ENCODE measurements around the gene SELE. TPM values are rescaled to one million over a fixed set of nuclear protein-coding genes. Genes with fewer than 3 reads are reported as not detected.

Gene SELE
- polyA plus RNA-seq, 2 of the 4 experiments (the other 2 are of a cell fraction) = not detected

DNA sequence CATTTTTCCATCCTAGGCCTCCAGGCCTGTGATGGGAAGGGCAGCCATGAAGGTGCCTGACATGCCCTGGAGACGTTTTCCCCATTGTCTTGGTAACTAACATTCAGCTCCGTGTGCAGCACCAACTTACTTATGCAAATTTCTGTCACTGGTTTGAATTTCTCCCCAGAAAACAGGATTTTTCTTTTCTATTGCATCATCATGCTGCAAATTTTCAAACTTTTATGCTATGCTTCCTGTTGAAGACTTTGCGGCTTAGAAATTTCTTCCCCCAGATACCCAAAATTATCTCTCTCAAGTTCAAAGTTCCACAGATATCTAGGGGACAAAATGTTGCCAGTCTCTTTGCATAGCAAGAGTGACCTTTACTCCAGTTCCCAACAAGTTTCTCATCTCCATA lies 25.2 kb upstream of the SELE start:
- no peaks in the 10 kb centered on the region for H3K4me1 ChIP-seq
- H3K27ac ChIP-seq = no peak overlapping the region
- CTCF ChIA-PET = no interaction called here
- FAIRE-seq (no peak), ATAC-seq (no peak), DNase-seq (ENCODE audit: low read depth in 1 of 2, low spot score in 1 of 2) (no peak)
- POLR2A ChIA-PET = no interaction called here
- no peak for TF ChIP-seq EP300 (IDR thresholded peaks at IDR 0.05)
- no peak for TF ChIP-seq FOSB (CRISPR knock-in tag; IDR thresholded peaks at IDR 0.05)
- no peak for TF ChIP-seq CBX2 (IDR thresholded peaks at IDR 0.05; ENCODE audit: borderline replicate concordance, low read depth)
- TF ChIP-seq CEBPB (IDR thresholded peaks at IDR 0.05) = no peak
- no peak for TF ChIP-seq NR3C1 (IDR thresholded peaks at IDR 0.05)
- no peak for TF ChIP-seq HOXA7 (CRISPR knock-in tag; IDR thresholded peaks at IDR 0.05)
- no peak for TF ChIP-seq CBX8 (IDR thresholded peaks at IDR 0.05)
- TF ChIP-seq, protein P1, sequence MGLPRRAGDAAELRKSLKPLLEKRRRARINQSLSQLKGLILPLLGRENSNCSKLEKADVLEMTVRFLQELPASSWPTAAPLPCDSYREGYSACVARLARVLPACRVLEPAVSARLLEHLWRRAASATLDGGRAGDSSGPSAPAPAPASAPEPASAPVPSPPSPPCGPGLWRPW (IDR thresholded peaks at IDR 0.05) = no peak
- no peak for TF ChIP-seq JUNB (IDR thresholded peaks at IDR 0.05)
- TF ChIP-seq, protein P2, sequence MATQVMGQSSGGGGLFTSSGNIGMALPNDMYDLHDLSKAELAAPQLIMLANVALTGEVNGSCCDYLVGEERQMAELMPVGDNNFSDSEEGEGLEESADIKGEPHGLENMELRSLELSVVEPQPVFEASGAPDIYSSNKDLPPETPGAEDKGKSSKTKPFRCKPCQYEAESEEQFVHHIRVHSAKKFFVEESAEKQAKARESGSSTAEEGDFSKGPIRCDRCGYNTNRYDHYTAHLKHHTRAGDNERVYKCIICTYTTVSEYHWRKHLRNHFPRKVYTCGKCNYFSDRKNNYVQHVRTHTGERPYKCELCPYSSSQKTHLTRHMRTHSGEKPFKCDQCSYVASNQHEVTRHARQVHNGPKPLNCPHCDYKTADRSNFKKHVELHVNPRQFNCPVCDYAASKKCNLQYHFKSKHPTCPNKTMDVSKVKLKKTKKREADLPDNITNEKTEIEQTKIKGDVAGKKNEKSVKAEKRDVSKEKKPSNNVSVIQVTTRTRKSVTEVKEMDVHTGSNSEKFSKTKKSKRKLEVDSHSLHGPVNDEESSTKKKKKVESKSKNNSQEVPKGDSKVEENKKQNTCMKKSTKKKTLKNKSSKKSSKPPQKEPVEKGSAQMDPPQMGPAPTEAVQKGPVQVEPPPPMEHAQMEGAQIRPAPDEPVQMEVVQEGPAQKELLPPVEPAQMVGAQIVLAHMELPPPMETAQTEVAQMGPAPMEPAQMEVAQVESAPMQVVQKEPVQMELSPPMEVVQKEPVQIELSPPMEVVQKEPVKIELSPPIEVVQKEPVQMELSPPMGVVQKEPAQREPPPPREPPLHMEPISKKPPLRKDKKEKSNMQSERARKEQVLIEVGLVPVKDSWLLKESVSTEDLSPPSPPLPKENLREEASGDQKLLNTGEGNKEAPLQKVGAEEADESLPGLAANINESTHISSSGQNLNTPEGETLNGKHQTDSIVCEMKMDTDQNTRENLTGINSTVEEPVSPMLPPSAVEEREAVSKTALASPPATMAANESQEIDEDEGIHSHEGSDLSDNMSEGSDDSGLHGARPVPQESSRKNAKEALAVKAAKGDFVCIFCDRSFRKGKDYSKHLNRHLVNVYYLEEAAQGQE (IDR thresholded peaks at IDR 0.05) = no peak
- no peak for TF ChIP-seq EHMT2 (IDR thresholded peaks at IDR 0.05; ENCODE audit: low read depth)
- H3K4me2 ChIP-seq = no peak overlapping the region
- H3K4me3 ChIP-seq = no peak overlapping the region
- WGBS (ENCODE audit: missing lambda C conversion rate) = 58% methylated on average over 3 of the region's 3 CpGs
- no peaks in the 10 kb centered on the region for H3K9me3 ChIP-seq

DNA sequence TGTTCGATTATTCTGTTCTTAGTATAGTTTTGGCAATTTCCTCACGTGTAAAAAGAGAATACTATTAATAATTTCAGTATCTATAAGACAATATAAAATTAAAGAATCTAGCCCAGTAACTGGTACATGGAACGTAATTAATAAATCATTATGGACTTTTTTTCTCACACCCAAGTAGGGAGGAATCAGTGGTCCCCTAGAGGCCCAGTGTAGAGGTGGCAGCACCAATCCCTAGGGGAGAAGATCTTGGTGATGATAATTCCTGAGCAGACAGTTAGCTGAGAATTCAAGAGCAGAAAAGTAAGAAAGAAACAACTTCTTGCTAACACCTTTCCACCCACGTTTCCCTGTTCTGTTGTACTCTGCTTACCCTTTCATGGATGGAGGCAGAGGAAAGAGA lies 19.7 kb upstream of the SELE start:
- ATAC-seq = no peak
- Histone ChIP-seq H3K4me2 (no peak overlapping the region), H3K27ac (no peak overlapping the region), H3K9me3 (no peaks in the 10 kb centered on the region), H3K4me3 (no peak overlapping the region), H3K4me1 (no peaks in the 10 kb centered on the region)
- WGBS (ENCODE audit: missing lambda C conversion rate) = 31% methylated on average over 4 of the region's 4 CpGs
- TF ChIP-seq, protein P3, sequence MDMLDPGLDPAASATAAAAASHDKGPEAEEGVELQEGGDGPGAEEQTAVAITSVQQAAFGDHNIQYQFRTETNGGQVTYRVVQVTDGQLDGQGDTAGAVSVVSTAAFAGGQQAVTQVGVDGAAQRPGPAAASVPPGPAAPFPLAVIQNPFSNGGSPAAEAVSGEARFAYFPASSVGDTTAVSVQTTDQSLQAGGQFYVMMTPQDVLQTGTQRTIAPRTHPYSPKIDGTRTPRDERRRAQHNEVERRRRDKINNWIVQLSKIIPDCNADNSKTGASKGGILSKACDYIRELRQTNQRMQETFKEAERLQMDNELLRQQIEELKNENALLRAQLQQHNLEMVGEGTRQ (IDR thresholded peaks at IDR 0.05) = no peak
- no peak for TF ChIP-seq JUNB (IDR thresholded peaks at IDR 0.05)
- TF ChIP-seq, protein P4, sequence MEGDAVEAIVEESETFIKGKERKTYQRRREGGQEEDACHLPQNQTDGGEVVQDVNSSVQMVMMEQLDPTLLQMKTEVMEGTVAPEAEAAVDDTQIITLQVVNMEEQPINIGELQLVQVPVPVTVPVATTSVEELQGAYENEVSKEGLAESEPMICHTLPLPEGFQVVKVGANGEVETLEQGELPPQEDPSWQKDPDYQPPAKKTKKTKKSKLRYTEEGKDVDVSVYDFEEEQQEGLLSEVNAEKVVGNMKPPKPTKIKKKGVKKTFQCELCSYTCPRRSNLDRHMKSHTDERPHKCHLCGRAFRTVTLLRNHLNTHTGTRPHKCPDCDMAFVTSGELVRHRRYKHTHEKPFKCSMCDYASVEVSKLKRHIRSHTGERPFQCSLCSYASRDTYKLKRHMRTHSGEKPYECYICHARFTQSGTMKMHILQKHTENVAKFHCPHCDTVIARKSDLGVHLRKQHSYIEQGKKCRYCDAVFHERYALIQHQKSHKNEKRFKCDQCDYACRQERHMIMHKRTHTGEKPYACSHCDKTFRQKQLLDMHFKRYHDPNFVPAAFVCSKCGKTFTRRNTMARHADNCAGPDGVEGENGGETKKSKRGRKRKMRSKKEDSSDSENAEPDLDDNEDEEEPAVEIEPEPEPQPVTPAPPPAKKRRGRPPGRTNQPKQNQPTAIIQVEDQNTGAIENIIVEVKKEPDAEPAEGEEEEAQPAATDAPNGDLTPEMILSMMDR (IDR thresholded peaks at IDR 0.05) = no peak
- FAIRE-seq = no peak
- no peak for DNase-seq (ENCODE audit: low read depth in 1 of 2, low spot score in 1 of 2)
- POLR2A ChIA-PET = no interaction called here
- CTCF ChIA-PET = no interaction called here

DNA sequence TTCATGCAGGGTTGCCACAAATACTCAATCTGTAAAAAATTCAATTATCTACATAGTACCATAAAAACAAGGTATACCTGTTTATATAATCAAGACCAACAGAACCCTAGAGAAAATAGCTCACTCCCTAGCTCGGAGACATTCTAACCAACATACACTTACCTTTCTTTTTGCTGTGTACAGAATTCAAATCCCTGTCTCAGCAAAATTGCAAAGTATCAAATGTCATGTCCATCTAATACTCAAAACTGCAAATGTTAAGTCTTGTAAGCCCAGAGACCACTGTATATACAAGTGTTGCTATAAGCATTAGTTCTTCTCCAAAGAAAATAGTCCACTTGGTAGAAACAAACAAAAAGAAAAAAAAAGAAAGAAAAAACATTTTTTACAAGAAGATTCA lies 16.2 kb upstream of the SELE start:
- DNase-seq (ENCODE audit: low read depth in 1 of 2, low spot score in 1 of 2) (no peak), ATAC-seq (no peak), FAIRE-seq (no peak)
- Histone ChIP-seq H3K4me1 (no peaks in the 10 kb centered on the region), H3K4me3 (no peak overlapping the region), H3K27ac (no peak overlapping the region), H3K4me2 (no peak overlapping the region), H3K9me3 (no peaks in the 10 kb centered on the region)
- ChIA-PET CTCF (interaction anchor here (0.8 kb wide), 1 partner anchor 12 kb away, joined by 3 read pairs; no protein-coding TSS in a partner anchor), POLR2A (no interaction called here)
- WGBS (ENCODE audit: missing lambda C conversion rate) = 17% methylated on average over 1 of the region's 1 CpG
- TF ChIP-seq ZC3H11A (IDR thresholded peaks at IDR 0.05) = no peak
- TF ChIP-seq RCOR1 (IDR thresholded peaks at IDR 0.05; ENCODE audit: low read depth, low read length) = no peak
- TF ChIP-seq RARB (CRISPR knock-in tag; IDR thresholded peaks at IDR 0.05) = no peak
- TF ChIP-seq ZFP36 (IDR thresholded peaks at IDR 0.05; ENCODE audit: borderline replicate concordance, partially characterized antibody) = no peak
- TF ChIP-seq MAFK (IDR thresholded peaks at IDR 0.05; ENCODE audit: partially characterized antibody) = peak; percentile 64

Data from A549 (cell line).